Central memory CD8-positive, alpha-beta T cell (primary cell): Measurements from ENCODE around the gene PTPRM.

ENCODE experiments used
- ATAC-seq: fragments of 150-1000 bp; cut with Tn5 transposase; replicated peaks from 2 replicates; pipeline ENCODE4 v1.10.0; 2022; ENCODE audit warnings: mild to moderate bottlenecking, moderate FRiP score, moderate number of reproducible peaks; ENCODE audit not compliant: poor library complexity, severe bottlenecking; ENCODE audit errors: extremely low read depth
- DNase-seq, 2 donors: peaks; one replicate each; pipeline ENCODE4 v3.0.0; 2021; ENCODE audit warnings: low spot score in 2 of 2
- H3K27ac Mint-ChIP-seq: one replicate; pipeline ENCODE4 v1.8.0; 2022; ENCODE audit warnings: low read depth, mild to moderate bottlenecking, moderate library complexity, mixed read lengths
- H3K27me3 Mint-ChIP-seq: one replicate; pipeline ENCODE4 v1.8.0; 2022; ENCODE audit warnings: mixed read lengths
- H3K36me3 Mint-ChIP-seq: one replicate; pipeline ENCODE4 v1.8.0; 2022; ENCODE audit warnings: mild to moderate bottlenecking, moderate library complexity, mixed read lengths; ENCODE audit not compliant: insufficient read depth
- H3K4me1 Mint-ChIP-seq: one replicate; pipeline ENCODE4 v1.8.0; 2022; ENCODE audit warnings: mixed read lengths
- H3K4me3 Mint-ChIP-seq: one replicate; pipeline ENCODE4 v1.8.0; 2022; ENCODE audit warnings: mild to moderate bottlenecking, moderate library complexity, mixed read lengths
- H3K9me3 Mint-ChIP-seq: one replicate; pipeline ENCODE4 v1.8.0; 2022; ENCODE audit warnings: mixed read lengths

The PTPRM gene

GRCh38 chr18:8290913-8291312 lies 723.8 kb downstream of the PTPRM start:
- Mint-ChIP-seq H3K4me1 (no peaks in the 10 kb centered on the region), H3K4me3 (no peak overlapping the region), H3K9me3 (no peaks in the 10 kb centered on the region), H3K27ac (no peak overlapping the region), H3K27me3 (no peaks in the 10 kb centered on the region), H3K36me3 (peaks cover 3% of the 10 kb centered on the region)
- no peak for ATAC-seq
- no peak for DNase-seq

- Mint-ChIP-seq H3K36me3 (peaks cover 3% of the 10 kb centered on the region), H3K27ac (no peak overlapping the region), H3K4me3 (no peak overlapping the region), H3K9me3 (no peaks in the 10 kb centered on the region), H3K27me3 (no peaks in the 10 kb centered on the region), H3K4me1 (no peaks in the 10 kb centered on the region)
- no peak for ATAC-seq
- DNase-seq = no peak
Observed at GRCh38 chr18:8293184-8293583, 726.1 kb downstream of the PTPRM start.

GRCh38 chr18:8296886-8297616 lies 729.9 kb downstream of the PTPRM start:
- H3K9me3 Mint-ChIP-seq = no peaks in the 10 kb centered on the region
- ATAC-seq (no peak), DNase-seq (no peak)
- H3K27me3 Mint-ChIP-seq = no peaks in the 10 kb centered on the region
- H3K36me3 Mint-ChIP-seq = peaks cover 3% of the 10 kb centered on the region
- no peaks in the 10 kb centered on the region for H3K4me1 Mint-ChIP-seq
- no peak overlapping the region for H3K27ac Mint-ChIP-seq
- H3K4me3 Mint-ChIP-seq = no peak overlapping the region

GRCh38 chr18:8298186-8298585 lies 731.1 kb downstream of the PTPRM start:
- no peak for ATAC-seq
- Mint-ChIP-seq H3K27me3 (no peaks in the 10 kb centered on the region), H3K36me3 (peaks cover 2% of the 10 kb centered on the region), H3K9me3 (no peaks in the 10 kb centered on the region), H3K27ac (no peak overlapping the region), H3K4me3 (no peak overlapping the region), H3K4me1 (no peaks in the 10 kb centered on the region)
- DNase-seq = no peak

GRCh38 chr18:8299054-8299980 lies 732.2 kb downstream of the PTPRM start:
- H3K36me3 Mint-ChIP-seq = no peaks in the 10 kb centered on the region

GRCh38 chr18:8300751-8301410 lies 733.8 kb downstream of the PTPRM start:
- ATAC-seq (no peak), DNase-seq (no peak)
- H3K36me3 Mint-ChIP-seq = no peaks in the 10 kb centered on the region
- H3K4me3 Mint-ChIP-seq = no peak overlapping the region
- H3K27ac Mint-ChIP-seq = no peak overlapping the region
- no peaks in the 10 kb centered on the region for H3K4me1 Mint-ChIP-seq
- H3K9me3 Mint-ChIP-seq = no peaks in the 10 kb centered on the region
- H3K27me3 Mint-ChIP-seq = no peaks in the 10 kb centered on the region

More at GRCh38 chr18:8299054-8299980, 732.2 kb downstream of the PTPRM start:
- Mint-ChIP-seq H3K27me3 (no peaks in the 10 kb centered on the region), H3K4me1 (no peaks in the 10 kb centered on the region), H3K27ac (no peak overlapping the region), H3K9me3 (no peaks in the 10 kb centered on the region), H3K4me3 (no peak overlapping the region)
- DNase-seq (no peak), ATAC-seq (no peak)

GRCh38 chr18:8301427-8302172 lies 734.5 kb downstream of the PTPRM start:
- Mint-ChIP-seq H3K4me3 (no peak overlapping the region), H3K27ac (no peak overlapping the region), H3K27me3 (no peaks in the 10 kb centered on the region), H3K36me3 (no peaks in the 10 kb centered on the region), H3K9me3 (no peaks in the 10 kb centered on the region), H3K4me1 (no peaks in the 10 kb centered on the region)
- DNase-seq = no peak
- ATAC-seq = no peak

- Mint-ChIP-seq H3K27me3 (no peaks in the 10 kb centered on the region), H3K9me3 (no peaks in the 10 kb centered on the region), H3K27ac (no peak overlapping the region), H3K36me3 (no peaks in the 10 kb centered on the region), H3K4me3 (no peak overlapping the region), H3K4me1 (no peaks in the 10 kb centered on the region)
- no peak for ATAC-seq
- DNase-seq = no peak
Observed at GRCh38 chr18:8303151-8303755, 736.1 kb downstream of the PTPRM start.

GRCh38 chr18:8307960-8308359 lies 740.8 kb downstream of the PTPRM start:
- no peak for ATAC-seq
- Mint-ChIP-seq H3K36me3 (no peaks in the 10 kb centered on the region), H3K27ac (no peak overlapping the region), H3K9me3 (no peaks in the 10 kb centered on the region), H3K4me3 (no peak overlapping the region), H3K27me3 (no peaks in the 10 kb centered on the region), H3K4me1 (no peaks in the 10 kb centered on the region)
- no peak for DNase-seq

- DNase-seq (no peak), ATAC-seq (no peak)
- H3K4me1 Mint-ChIP-seq = no peaks in the 10 kb centered on the region
- H3K9me3 Mint-ChIP-seq = peaks cover 10% of the 10 kb centered on the region
- no peak overlapping the region for H3K4me3 Mint-ChIP-seq
- peaks cover 3% of the 10 kb centered on the region for H3K36me3 Mint-ChIP-seq
- H3K27me3 Mint-ChIP-seq = no peaks in the 10 kb centered on the region
- H3K27ac Mint-ChIP-seq = no peak overlapping the region
Observed at GRCh38 chr18:8313043-8313442, 745.9 kb downstream of the PTPRM start.

- ATAC-seq (no peak), DNase-seq (no peak)
Observed at GRCh38 chr18:8314124-8314523, 747.0 kb downstream of the PTPRM start.

More at GRCh38 chr18:8314124-8314523, 747.0 kb downstream of the PTPRM start:
- Mint-ChIP-seq H3K4me3 (no peak overlapping the region), H3K27me3 (no peaks in the 10 kb centered on the region), H3K27ac (no peak overlapping the region), H3K9me3 (peaks cover 12% of the 10 kb centered on the region), H3K4me1 (no peaks in the 10 kb centered on the region), H3K36me3 (peaks cover 3% of the 10 kb centered on the region)
